Activated CD8-positive, alpha-beta memory T cell treated with anti-CD3 and anti-CD28 coated beads, Interleukin-2, amount 50 U/mL, for 48 hours (primary cell): ENCODE data around the gene SLCO3A1.
A peak's percentile ranks its signal among the peaks of the same experiment; 100 is the strongest.

Experiments
- DNase-seq: peaks from one replicate; pipeline ENCODE4 v3.0.0-alpha.2; 2020

SLCO3A1 gene

DNA sequence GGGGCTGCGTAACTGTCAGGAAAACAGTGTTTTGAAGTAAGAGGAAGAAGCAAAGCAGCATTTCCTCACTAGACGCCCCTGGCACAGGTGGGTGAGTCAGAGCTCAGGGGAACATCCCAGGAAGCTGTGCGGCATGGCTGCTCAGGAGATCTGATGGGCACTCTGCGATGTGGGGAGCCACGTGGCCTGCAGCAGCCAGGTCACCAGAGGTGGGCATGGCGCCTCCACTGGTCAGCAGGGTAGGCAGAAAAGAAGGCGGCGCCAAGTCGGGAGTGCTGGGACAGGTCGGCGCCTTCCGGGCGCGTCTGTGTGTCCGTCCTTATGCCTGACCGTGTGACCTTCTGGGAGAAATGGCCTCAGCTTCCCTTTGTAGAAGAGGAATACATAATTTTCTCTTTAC, 290.3 kb downstream of the SLCO3A1 start:
- peak; percentile 47 for DNase-seq

DNA sequence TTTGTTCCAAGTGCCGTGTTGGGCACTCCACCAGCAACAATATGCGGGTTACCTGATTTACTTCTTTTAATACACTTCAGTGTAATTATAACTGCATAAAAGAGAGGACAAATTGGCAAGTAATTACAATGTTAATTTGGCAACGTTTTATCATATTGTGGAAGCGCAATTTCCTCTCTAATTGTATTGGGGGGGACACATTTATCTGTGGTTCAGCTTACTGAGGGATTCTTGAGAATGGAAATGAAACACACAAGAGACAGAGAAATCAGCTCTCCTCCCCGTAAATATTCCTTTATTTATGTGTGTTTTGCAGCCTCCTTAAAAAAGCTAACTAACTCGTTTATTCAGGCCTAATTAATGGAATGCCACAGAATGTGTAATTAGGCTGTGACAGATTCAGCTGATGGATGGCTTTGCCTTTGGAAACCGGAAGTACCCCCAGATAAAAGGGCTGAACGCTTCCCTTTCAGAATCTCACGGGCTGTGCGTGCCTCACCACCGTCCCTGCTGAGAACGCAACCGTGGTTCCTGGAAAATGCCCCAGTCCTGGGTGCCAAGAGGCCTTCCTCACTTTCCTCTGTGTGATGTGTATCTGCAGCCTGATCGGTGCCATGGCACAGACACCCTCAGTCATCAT, 293.1 kb downstream of the SLCO3A1 start:
- peak; percentile 23 for DNase-seq

DNA sequence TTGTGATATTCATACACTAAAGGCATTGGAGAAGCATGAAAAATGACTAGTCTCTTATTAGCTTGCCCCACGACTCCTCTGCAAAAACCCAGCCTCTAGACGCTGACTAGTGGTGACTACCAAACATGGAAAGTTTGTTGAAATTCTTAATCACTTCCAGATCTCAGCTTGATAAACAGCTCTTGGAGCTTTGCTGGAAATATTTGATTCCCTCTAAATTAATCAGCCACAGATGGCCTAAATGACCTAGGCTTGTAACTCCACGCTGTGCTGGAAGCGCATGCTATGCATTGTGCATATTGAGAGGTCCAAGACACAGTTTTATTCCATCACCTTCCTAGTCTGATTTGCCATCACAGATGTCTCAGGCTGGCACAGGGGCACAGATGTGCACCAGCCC, 295.5 kb downstream of the SLCO3A1 start:
- peak; percentile 7 for DNase-seq

GRCh38 chr15:92149465-92149864, 296.0 kb downstream of the SLCO3A1 start:
- peak; percentile 25 for DNase-seq

DNA sequence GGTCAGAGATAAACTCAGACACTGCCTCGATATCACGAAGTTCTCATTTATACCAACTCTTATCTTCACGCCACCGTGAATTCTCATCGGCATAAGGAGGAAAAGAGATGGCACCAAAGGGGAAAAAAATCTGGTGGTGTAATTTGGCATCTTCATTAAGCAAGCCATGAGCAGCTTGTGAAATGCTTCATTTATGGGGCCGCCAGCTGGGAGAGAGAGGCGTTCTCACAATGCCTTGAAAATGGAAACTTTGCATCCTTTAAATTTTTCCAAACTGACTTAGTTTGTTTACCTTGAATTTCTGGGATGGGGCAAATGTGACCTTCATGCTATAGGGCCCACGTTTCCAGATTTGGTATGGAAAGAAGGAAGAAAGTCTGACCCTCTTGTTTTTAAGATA, 297.7 kb downstream of the SLCO3A1 start:
- DNase-seq: peak; percentile 29

- DNase-seq: no peak
These were observed 298.2 kb downstream of the SLCO3A1 start for GRCh38 chr15:92151741-92152140.

DNA sequence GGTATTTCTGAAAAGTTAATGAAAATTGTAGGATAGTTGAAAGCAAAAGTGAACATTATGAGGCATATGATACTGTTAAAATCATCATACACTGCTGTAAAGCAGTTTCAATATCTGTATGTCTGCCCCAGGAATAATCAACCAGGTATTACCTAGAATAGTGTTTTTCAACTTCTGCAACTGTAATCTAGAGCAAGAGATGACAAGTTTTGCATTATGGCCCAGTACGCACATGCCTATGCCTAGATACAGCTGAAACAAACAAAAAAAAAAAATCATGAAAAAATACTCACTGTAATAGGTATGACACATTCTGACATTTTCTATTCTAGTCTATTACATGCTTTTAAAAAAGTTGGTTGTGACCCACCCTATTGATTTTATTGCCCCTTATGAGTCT, 299.5 kb downstream of the SLCO3A1 start:
- DNase-seq: no peak

DNA sequence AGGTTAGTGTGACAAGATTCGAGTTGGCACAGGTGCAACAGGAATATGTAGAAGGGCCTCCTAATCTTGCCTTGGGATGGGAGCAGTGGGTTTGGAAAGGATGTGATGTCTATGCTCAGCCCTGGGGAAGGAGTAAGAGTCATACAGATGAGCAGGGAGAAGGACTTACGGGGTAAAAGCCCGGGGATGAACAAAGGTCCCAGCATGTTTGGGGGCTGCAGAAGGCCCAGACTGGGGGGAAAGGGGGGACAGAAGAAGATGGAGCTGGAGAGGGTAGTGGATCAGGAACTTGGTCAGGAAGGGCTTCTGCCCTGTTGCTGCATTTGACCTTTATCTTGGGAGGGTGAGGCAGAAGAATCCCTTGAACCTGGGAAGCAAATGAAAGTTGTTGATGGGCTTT, 300.1 kb downstream of the SLCO3A1 start:
- peak; percentile 10 for DNase-seq

- DNase-seq: peak; percentile 22
These were observed 302.4 kb downstream of the SLCO3A1 start for GRCh38 chr15:92155934-92156333.

GRCh38 chr15:92157666-92158298, 304.3 kb downstream of the SLCO3A1 start:
- no peak for DNase-seq

- no peak for DNase-seq
These were observed 304.9 kb downstream of the SLCO3A1 start for GRCh38 chr15:92158426-92158825.

DNA sequence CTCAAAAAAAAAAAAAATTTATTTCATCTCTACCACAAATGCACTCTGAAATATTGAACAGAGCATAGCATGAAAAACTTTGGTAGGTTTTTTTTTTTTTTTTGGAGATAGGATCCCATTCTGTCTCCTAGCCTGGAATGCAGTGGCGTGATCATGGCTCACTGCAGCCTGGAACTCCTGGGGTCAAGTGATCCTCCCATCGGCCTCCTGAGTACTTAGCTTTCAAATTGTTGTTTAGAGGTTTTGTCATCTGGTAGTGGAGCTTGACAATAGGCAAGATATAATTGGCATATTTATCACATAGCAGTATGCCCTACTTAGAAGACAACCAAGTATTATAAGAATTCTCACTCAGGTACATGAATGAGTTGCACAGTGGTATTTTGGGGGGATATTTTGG, 306.0 kb downstream of the SLCO3A1 start:
- no peak for DNase-seq

DNA sequence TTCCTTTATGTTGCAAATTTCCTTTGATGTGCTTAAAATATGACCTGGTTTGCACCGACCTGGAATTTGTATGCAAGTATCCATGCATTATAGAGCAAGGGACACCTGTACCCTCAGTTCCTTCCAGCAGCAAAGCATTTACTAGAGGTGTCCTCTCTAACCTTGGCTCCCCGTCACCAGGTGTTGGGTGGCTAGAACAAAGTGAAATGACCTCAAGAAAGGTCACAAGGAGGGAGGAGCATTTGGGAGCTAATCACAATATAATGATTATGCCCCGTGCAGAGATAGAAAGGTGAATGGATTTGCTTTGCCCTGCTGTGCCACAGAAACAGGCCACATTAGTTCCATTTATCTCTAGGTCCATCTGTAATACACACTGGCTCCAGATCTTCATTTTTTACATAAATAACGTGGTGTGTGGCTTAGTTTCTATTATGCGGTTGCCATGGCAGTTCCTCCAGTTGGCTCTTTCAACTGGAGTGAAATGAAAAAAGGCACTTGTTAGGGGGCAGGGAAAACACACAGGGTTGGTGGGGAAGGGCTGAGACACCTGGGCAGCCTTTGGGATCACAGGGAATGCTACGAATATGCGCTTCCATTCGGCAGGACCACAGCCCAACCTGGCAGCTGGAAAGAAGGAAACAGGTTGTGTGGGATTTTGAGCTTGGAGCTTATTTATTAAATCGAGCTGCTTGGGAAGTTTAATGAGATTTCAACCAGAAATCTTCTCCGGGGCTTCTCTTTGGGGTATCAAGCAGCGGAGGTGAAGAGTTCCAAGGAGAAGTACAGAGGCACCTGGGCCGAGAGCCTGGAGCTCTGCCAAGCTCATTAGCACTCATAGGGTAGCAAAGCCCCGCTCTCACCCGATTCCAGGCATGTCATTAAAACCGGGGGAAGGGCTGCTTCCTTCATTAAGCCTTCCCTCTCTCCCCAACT, 306.7 kb downstream of the SLCO3A1 start:
- DNase-seq: no peak

- DNase-seq: no peak
These were observed 307.6 kb downstream of the SLCO3A1 start for GRCh38 chr15:92161039-92161670.

GRCh38 chr15:92162657-92163056, 309.1 kb downstream of the SLCO3A1 start:
- no peak for DNase-seq

- DNase-seq: no peak
These were observed 310.1 kb downstream of the SLCO3A1 start for GRCh38 chr15:92163641-92164040.

DNA sequence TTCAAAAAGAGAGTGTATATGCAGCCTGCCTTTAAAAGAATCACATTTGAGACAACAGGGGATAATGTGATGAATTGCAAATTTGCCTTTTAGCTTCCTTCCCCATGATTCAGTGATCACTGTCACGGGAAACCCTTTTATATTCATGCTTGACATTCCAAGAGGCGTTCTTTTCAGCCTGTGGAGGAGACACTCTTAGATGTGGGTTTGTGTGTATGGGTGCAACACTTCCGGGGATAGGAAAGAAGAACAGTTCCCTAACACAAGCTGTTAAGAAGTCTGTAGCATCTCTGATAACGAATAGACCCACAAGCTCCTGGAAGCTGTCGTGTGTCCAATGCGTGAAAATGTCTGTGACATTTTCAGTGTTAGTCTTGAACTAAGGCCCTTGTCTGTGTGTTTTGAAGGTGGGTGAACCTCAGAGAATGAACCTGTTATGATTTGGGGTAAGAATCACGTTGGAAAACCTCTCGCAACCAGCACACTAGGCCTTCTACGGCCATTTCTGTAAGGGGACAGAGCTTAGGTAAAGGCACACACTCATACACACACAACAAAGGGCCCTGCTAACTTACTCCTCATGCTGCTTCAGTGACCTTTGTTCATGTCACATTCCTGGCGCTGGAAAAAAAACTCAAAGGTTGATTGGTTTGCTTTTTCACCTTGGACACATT, 311.0 kb downstream of the SLCO3A1 start:
- DNase-seq: no peak

- DNase-seq: no peak
These were observed 311.5 kb downstream of the SLCO3A1 start for GRCh38 chr15:92165001-92165346.

DNA sequence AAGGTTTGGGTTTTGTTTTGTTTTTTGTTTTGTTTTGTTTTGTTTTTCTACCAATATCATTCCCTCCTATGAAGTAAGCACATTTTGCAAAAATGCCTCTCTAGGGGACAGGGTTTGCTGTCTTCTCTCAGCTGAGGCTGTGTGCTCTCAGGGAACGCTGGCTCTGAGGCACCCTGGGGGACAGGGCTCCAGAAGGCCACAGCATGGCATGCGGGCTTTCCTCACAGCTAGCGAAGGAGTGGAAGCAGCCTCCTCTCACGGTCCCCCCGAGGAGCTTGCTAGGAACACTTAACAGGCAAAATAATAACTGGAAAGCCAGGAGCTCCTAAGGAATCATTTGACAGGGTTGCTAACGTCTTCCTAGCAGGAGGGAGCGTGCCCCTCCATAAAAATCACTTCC, 312.5 kb downstream of the SLCO3A1 start:
- DNase-seq: no peak

GRCh38 chr15:92166751-92167405, 313.4 kb downstream of the SLCO3A1 start:
- no peak for DNase-seq

GRCh38 chr15:92167451-92167850, 313.9 kb downstream of the SLCO3A1 start:
- DNase-seq: no peak

- DNase-seq: no peak
These were observed 314.7 kb downstream of the SLCO3A1 start for GRCh38 chr15:92168066-92168683.
